ENCODE measurements around the gene PIGR.
A peak's percentile ranks its signal among the peaks of the same experiment; 100 is the strongest.

Gene PIGR

DNA sequence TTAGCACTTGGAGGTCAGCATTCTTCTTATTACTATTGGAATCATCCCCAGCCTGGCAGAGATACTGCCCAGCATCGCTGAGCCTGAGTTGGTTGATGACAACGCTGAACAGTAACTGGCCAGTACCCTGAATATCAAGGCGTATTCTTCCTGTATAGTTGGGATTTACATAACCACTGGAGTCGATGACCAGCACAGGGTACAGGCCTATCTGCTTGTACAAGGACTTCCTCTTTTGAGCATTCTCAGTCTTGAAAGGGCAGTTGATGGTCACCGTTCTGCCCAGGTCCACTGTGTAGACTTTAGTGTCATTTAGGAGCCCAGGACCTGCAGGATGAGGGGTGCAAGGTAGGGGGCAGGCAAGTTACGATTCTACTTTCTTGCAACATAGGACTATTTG is 8.8 kb downstream of the PIGR start:
- no peaks in the 10 kb centered on the region for H3K4me1 ChIP-seq (ENCODE audit: control insufficient read depth, insufficient read depth, low read length)
- WGBS (ENCODE audit: insufficient coverage, insufficient read length) = no CpG with 5 or more reads among the region's 6 CpGs

DNA sequence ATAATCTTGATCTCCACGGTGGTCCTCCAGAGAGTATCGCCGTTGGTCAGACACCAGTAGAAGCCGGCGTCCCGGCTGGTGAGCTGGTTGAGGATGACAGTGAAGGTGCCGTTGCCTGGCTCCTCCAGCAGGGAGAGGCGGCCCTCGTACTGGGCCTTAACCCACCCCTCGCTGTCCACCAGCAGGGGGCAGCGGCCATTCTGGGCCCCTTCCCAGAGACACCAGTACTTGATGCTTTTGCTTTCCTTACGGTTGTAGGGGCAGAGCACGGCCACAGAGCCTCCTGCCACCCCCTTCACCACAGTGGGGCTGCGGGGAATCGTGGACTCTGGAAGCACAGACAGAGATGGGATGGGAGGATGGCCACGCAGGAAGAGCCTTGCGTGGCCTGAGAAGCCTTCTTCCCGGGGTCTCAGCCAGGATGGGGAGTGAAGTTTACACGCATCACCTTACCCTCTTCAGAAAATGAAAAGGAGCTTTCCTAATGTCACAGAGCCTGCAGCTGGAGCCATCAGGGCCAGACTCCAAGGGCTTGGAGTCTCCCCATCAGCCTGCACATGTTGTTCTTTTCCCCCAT is 10.7 kb downstream of the PIGR start:
- no peaks in the 10 kb centered on the region for H3K27me3 ChIP-seq (ENCODE audit: control insufficient read depth, insufficient read depth, low read length)
- no peaks in the 10 kb centered on the region for H3K4me1 ChIP-seq (ENCODE audit: control insufficient read depth, insufficient read depth, low read length)
- no peaks in the 10 kb centered on the region for H3K36me3 ChIP-seq (ENCODE audit: control insufficient read depth, insufficient read depth, low read length)
- WGBS (ENCODE audit: insufficient coverage, insufficient read length) = no CpG with 5 or more reads among the region's 19 CpGs
- no peak overlapping the region for H3K4me3 ChIP-seq (ENCODE audit: low read length)
- DNase-seq (ENCODE audit: low read depth, low spot score) = peak; percentile 39
- H3K27ac ChIP-seq (ENCODE audit: low read length) = no peak overlapping the region
- no peaks in the 10 kb centered on the region for H3K9me3 ChIP-seq (ENCODE audit: control insufficient read depth, insufficient read depth, low read length)

More for the DNA sequence above, 8.8 kb downstream of the PIGR start:
- H3K9me3 ChIP-seq (ENCODE audit: control insufficient read depth, insufficient read depth, low read length) = no peaks in the 10 kb centered on the region; the same call in 1 of the 2 replicates
- no peak overlapping the region for H3K27ac ChIP-seq (ENCODE audit: low read length)
- H3K27me3 ChIP-seq (ENCODE audit: control insufficient read depth, insufficient read depth, low read length) = no peaks in the 10 kb centered on the region
- DNase-seq (ENCODE audit: low read depth, low spot score) = no peak
- H3K4me3 ChIP-seq (ENCODE audit: low read length) = no peak overlapping the region
- no peaks in the 10 kb centered on the region for H3K36me3 ChIP-seq (ENCODE audit: control insufficient read depth, insufficient read depth, low read length)

DNA sequence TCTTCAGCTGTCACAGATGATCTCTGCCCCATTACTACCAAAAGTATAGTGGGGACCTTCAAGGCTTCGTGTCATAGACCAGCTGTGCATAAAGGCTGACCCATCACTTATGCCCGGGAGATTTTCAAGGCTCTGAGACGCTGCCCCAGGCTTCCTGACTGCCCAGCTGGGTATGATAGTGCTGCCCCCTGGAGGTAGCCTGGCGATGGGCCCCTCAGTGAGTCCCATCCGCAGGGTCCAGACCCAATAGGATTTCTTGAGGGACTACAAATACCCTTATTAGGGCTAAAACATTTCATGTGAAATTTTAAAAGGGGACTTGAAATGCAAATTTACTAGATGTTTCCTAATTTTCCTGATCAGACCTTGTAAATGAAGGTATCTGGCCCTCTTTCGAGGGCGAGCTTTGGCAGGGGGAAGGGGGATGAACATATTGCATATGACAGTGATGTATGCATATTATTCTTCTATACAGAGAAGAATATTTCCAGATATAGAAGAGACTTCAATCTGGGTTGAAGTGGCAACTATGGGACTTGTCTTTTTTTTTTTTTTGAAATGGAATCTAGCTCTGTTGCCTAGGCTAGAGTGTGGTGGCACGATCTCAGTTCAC is 12.8 kb downstream of the PIGR start:
- no peak overlapping the region for H3K27ac ChIP-seq (ENCODE audit: low read length)
- H3K4me3 ChIP-seq (ENCODE audit: low read length) = no peak overlapping the region
- WGBS (ENCODE audit: insufficient coverage, insufficient read length) = no CpG with 5 or more reads among the region's 8 CpGs
- H3K9me3 ChIP-seq (ENCODE audit: control insufficient read depth, insufficient read depth, low read length) = no peaks in the 10 kb centered on the region
- no peaks in the 10 kb centered on the region for H3K36me3 ChIP-seq (ENCODE audit: control insufficient read depth, insufficient read depth, low read length)
- no peaks in the 10 kb centered on the region for H3K27me3 ChIP-seq (ENCODE audit: control insufficient read depth, insufficient read depth, low read length)
- DNase-seq (ENCODE audit: low read depth, low spot score) = no peak
- H3K4me1 ChIP-seq (ENCODE audit: control insufficient read depth, insufficient read depth, low read length) = no peaks in the 10 kb centered on the region

DNA sequence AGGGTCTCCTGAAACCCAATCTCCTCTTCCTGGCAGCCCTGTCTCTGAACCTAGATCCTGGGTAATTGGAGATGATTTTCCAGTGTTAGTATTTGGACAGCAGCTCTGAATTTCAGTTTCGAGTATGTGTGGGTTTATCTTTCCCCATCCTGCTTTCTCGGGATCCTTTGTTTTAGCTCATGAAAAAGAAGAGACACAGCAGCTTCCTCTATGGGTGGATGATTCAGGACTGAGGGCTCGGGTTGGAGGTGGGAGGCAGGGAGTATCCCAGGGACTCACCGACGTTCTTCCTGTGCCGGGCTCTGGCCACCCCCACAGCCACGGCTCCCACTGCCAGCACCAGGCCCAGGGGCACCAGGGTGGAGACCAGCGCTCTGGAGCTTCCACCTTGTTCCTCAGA is 14.1 kb downstream of the PIGR start:
- Histone ChIP-seq H3K27me3 (ENCODE audit: control insufficient read depth, insufficient read depth, low read length) (no peaks in the 10 kb centered on the region), H3K4me3 (ENCODE audit: low read length) (no peak overlapping the region), H3K36me3 (ENCODE audit: control insufficient read depth, insufficient read depth, low read length) (no peaks in the 10 kb centered on the region), H3K27ac (ENCODE audit: low read length) (no peak overlapping the region), H3K4me1 (ENCODE audit: control insufficient read depth, insufficient read depth, low read length) (no peaks in the 10 kb centered on the region), H3K9me3 (ENCODE audit: control insufficient read depth, insufficient read depth, low read length) (no peaks in the 10 kb centered on the region)
- no peak for DNase-seq (ENCODE audit: low read depth, low spot score)
- WGBS (ENCODE audit: insufficient coverage, insufficient read length) = no CpG with 5 or more reads among the region's 8 CpGs

DNA sequence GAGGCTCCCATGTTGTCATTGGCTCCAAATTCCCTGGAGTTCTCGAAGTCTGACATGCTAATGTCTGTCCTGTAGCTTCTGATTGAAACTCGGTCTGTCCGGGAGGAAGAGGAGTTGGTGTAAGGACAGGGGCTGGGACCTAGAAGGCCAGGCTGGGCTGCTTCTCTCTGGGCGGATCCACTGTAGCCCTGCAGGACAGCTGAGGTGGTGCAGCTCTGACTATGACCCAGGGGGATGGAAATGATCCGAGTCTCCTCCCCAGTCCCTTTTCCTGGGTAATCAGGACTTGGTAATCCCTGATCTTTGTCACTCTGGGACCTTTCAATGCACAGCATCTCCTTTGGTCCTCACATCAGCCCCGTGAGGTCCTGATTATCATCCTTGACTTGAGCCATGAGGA is 14.6 kb downstream of the PIGR start:
- H3K27ac ChIP-seq (ENCODE audit: low read length) = no peak overlapping the region
- no peak for DNase-seq (ENCODE audit: low read depth, low spot score)
- no peaks in the 10 kb centered on the region for H3K36me3 ChIP-seq (ENCODE audit: control insufficient read depth, insufficient read depth, low read length)
- WGBS (ENCODE audit: insufficient coverage, insufficient read length) = no CpG with 5 or more reads among the region's 6 CpGs
- no peaks in the 10 kb centered on the region for H3K9me3 ChIP-seq (ENCODE audit: control insufficient read depth, insufficient read depth, low read length)
- H3K27me3 ChIP-seq (ENCODE audit: control insufficient read depth, insufficient read depth, low read length) = no peaks in the 10 kb centered on the region
- no peak overlapping the region for H3K4me3 ChIP-seq (ENCODE audit: low read length)
- H3K4me1 ChIP-seq (ENCODE audit: control insufficient read depth, insufficient read depth, low read length) = no peaks in the 10 kb centered on the region

DNA sequence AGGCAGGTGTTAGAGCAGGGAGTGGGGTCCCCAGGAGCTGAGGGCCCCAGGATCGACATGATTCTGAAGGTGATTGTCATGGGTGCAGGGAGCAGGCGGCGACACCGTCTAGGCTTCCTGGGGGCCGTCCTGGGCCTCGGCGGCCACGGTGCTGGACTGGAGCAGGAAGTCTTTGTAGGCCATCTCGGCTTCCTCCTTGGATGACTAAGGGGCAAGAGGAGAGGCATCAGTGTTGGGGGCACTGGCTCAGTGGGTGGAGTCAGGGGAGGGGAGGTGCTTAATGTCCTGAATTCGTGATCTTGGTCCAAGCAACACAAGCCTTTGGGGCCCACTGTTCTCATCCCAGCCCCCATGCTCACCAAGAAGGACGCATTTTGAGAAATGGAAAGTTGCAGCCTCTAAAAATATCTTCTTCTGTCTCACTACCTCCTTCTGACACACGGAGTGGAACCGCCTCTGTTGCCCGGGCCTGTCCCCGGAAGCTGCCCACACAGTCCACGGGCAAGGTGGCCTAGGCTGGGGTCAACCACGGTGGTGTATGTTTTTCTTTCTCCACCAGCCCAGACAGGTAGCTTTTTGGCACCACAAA is 16.0 kb downstream of the PIGR start:
- H3K27ac ChIP-seq (ENCODE audit: low read length) = no peak overlapping the region
- no peak for DNase-seq (ENCODE audit: low read depth, low spot score)
- no CpG with 5 or more reads among the region's 17 CpGs for WGBS (ENCODE audit: insufficient coverage, insufficient read length)
- H3K9me3 ChIP-seq (ENCODE audit: control insufficient read depth, insufficient read depth, low read length) = no peaks in the 10 kb centered on the region
- no peaks in the 10 kb centered on the region for H3K27me3 ChIP-seq (ENCODE audit: control insufficient read depth, insufficient read depth, low read length)
- H3K4me1 ChIP-seq (ENCODE audit: control insufficient read depth, insufficient read depth, low read length) = no peaks in the 10 kb centered on the region
- no peaks in the 10 kb centered on the region for H3K36me3 ChIP-seq (ENCODE audit: control insufficient read depth, insufficient read depth, low read length)
- no peak overlapping the region for H3K4me3 ChIP-seq (ENCODE audit: low read length)

DNA sequence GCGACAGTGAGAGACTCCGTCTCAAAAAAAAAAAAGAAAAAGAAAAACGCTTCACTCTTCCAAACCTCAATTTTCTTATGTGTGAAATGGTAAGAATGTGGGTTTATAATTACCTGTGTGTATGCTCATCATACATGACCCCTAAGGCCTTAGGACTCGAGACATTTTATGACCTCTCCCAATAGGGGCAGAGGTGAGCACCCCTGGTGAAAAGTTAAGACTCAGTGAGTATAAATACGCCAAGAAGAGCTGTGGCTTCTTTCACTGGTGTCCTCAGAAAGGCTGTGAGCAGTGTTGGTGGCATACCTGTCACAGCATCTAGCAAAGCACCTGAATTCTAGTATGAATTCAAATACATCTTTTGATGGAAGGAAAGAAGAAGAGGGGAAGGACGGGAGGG is 16.7 kb downstream of the PIGR start:
- Histone ChIP-seq H3K4me3 (ENCODE audit: low read length) (no peak overlapping the region), H3K27ac (ENCODE audit: low read length) (no peak overlapping the region), H3K9me3 (ENCODE audit: control insufficient read depth, insufficient read depth, low read length) (no peaks in the 10 kb centered on the region), H3K36me3 (ENCODE audit: control insufficient read depth, insufficient read depth, low read length) (no peaks in the 10 kb centered on the region), H3K27me3 (ENCODE audit: control insufficient read depth, insufficient read depth, low read length) (no peaks in the 10 kb centered on the region), H3K4me1 (ENCODE audit: control insufficient read depth, insufficient read depth, low read length) (no peaks in the 10 kb centered on the region)
- no CpG with 5 or more reads among the region's 6 CpGs for WGBS (ENCODE audit: insufficient coverage, insufficient read length)
- no peak for DNase-seq (ENCODE audit: low read depth, low spot score)

DNA sequence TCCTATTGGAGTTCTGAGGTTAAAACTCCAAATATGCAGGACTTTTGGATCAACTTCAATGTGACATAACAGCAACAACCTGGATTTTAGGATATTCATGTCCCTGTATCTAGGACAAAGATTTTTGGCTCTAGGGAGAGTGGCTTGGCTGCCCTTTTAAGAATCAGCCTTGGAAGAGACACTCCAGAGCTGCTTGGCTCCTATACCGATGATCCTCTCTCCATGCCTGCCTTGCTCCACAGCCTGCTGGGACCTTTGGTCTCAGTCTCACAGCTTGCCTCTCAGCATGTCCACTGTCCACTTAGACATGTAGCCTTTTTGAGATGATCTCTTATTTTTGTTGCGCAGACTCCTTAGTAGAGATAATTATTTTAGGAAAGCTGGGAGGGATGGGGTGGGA is 20.0 kb downstream of the PIGR start:
- DNase-seq (ENCODE audit: low read depth, low spot score) = no peak
- H3K9me3 ChIP-seq (ENCODE audit: control insufficient read depth, insufficient read depth, low read length) = no peaks in the 10 kb centered on the region
- H3K4me3 ChIP-seq (ENCODE audit: low read length) = no peak overlapping the region
- H3K27me3 ChIP-seq (ENCODE audit: control insufficient read depth, insufficient read depth, low read length) = no peaks in the 10 kb centered on the region
- no CpG with 5 or more reads among the region's 2 CpGs for WGBS (ENCODE audit: insufficient coverage, insufficient read length)
- H3K4me1 ChIP-seq (ENCODE audit: control insufficient read depth, insufficient read depth, low read length) = no peaks in the 10 kb centered on the region
- H3K36me3 ChIP-seq (ENCODE audit: control insufficient read depth, insufficient read depth, low read length) = no peaks in the 10 kb centered on the region
- H3K27ac ChIP-seq (ENCODE audit: low read length) = no peak overlapping the region

DNA sequence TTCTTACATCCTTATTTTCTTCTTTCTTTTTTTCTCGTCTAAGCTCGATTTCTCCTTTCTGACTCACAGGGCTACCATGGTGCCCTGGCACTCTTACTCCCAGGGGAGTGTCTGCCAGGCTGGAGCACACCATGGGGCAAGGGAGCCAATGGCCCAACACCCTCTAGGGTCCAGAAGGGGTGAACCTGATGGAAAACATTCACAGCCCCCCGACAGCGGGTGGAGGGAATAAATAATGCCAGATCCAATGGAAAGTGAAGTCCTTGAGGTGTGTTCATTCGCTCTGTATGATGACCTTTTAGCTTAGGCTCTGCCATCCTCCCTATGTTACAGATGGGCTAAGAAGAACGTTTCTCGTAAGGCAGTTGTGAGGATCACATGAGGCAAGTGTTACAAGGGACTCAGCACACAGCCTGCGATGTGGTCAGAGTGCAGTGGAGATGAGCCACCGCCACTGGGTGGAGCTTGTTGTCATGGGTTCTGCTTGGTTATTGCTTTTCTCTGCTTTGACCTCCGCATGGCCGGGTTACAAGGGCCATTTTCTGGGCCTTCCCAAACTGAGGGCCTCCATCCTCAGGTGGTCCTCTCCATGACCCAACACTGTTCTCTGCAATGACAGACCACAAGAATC is 21.0 kb downstream of the PIGR start:
- H3K27me3 ChIP-seq (ENCODE audit: control insufficient read depth, insufficient read depth, low read length) = no peaks in the 10 kb centered on the region
- no peaks in the 10 kb centered on the region for H3K9me3 ChIP-seq (ENCODE audit: control insufficient read depth, insufficient read depth, low read length)
- no CpG with 5 or more reads among the region's 11 CpGs for WGBS (ENCODE audit: insufficient coverage, insufficient read length)
- H3K4me1 ChIP-seq (ENCODE audit: control insufficient read depth, insufficient read depth, low read length) = no peaks in the 10 kb centered on the region
- no peak overlapping the region for H3K4me3 ChIP-seq (ENCODE audit: low read length)
- no peak for DNase-seq (ENCODE audit: low read depth, low spot score)
- H3K36me3 ChIP-seq (ENCODE audit: control insufficient read depth, insufficient read depth, low read length) = no peaks in the 10 kb centered on the region
- no peak overlapping the region for H3K27ac ChIP-seq (ENCODE audit: low read length)

DNA sequence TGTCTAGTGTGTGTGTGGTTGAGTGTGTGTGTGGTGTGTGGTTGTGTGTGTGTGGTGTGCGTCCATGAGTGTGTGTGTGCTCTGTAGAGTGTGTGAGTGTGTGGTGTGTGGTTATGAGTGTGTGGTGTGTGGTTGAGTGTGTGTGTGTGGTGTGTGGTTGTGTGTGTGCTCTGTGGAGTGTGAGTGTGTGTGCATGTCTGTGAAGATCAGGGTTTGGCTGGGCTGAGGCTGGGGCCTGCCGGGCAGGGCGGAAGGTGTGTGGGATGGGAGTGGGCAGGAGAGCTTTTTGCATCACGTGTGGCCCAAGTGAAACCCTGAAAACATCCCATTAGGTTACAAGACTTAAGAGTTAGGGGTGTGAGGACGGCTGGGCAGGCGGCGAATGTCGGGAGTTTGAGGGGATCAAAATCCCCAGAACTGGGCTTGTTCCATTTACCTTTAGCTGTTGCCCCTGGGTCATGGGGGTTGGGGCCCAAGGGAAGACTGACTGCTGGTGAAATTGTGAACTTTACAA is 21.6 kb downstream of the PIGR start:
- no peak for DNase-seq (ENCODE audit: low read depth, low spot score)

More for the DNA sequence above, 21.6 kb downstream of the PIGR start:
- WGBS (ENCODE audit: insufficient coverage, insufficient read length) = 100% methylated on average over 1 of the region's 8 CpGs
- H3K4me1 ChIP-seq (ENCODE audit: control insufficient read depth, insufficient read depth, low read length) = no peaks in the 10 kb centered on the region
- no peak overlapping the region for H3K27ac ChIP-seq (ENCODE audit: low read length)
- no peaks in the 10 kb centered on the region for H3K36me3 ChIP-seq (ENCODE audit: control insufficient read depth, insufficient read depth, low read length)
- no peak overlapping the region for H3K4me3 ChIP-seq (ENCODE audit: low read length)
- H3K27me3 ChIP-seq (ENCODE audit: control insufficient read depth, insufficient read depth, low read length) = no peaks in the 10 kb centered on the region
- no peaks in the 10 kb centered on the region for H3K9me3 ChIP-seq (ENCODE audit: control insufficient read depth, insufficient read depth, low read length)

All from iPS DF 6.9 (cell line).